OCI-M2 (cell line): ENCODE results near the gene RAPGEF2.
"Not testable (repeated sequence)": the region's sequence is repeated elsewhere in the genome, so short reads cannot be mapped to it uniquely, and the experiment has no call there.

Source experiments
- DNase-seq: peaks from one replicate; lab custom pipeline; 2025; ENCODE audit not compliant: unreplicated experiment; lab: John Stamatoyannopoulos, UW

The RAPGEF2 gene

DNA sequence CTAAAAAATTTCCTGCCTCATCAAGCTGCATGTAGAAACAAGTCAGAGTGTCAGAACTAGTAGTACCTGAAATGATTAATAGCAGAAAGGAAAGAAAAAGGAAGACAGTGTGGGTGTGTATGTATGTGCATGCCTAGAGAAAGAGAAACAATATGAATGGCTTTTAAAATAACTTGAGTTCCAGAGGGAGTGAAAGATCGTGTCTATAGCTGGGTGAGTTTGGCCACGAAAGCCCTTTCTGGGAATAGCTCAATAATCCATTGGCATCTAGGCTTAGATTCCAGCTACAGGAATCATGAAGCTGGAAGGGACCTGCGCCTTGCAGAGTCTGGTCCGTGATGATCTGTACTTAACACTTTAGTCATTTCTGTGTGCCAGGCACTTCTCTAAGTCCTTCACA is 195.6 kb downstream of the RAPGEF2 start:
- DNase-seq: no peak

DNA sequence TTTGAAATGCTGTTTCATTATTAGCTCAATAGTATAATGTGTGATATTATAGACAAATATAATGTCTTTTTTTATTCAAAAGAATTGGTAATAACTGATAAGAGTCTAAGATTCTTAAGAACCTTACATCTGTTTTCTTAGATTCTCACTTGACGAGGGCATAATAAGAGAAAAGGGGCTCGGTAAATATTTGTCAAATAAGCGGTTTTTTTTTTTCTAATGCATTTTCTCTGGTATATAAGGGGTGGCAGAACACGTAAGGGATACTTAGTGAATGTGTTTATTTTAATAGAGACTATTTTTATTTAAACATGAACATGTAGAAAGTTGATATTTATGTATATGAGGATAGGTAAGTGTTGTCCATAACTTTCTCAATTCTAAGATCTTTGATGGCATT is 200.6 kb downstream of the RAPGEF2 start:
- no peak for DNase-seq

DNA sequence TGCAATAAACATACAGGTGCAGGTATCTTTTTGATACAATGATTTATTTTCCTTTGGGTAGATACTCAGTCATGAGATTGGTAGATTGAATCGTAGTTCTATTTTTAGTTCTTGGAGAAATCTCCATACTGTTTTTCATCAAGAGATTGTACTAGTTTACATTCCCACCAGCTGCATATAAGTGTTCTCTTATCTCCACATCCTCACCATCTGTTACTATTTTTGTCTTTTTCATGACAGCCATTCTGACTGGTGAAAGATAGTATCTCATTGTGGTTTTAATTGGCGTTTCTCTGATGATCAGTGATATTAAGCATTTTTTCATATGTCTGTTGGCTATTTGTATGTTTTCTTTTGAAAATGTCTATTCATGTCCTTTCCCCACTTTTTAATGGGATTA is 202.2 kb downstream of the RAPGEF2 start:
- DNase-seq: no peak

DNA sequence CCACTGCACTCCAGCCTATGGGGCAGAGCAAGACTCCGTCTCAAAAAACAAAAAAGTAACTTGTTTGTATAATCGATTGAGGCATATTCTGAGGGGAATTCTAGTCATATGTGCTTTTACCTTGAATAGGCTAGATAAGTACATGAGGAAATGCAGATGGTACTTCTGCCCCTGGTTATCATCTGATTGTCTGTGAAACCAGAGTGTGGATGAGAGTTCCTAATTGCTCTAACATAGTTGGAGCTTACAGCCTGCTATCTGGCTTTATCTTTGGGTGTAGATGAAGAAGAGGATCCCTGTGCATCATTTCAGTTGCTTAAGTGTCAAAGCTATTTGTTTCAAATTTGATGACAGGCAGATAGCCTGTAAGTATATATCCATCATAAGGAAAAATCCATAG is 205.1 kb downstream of the RAPGEF2 start:
- no peak for DNase-seq

DNA sequence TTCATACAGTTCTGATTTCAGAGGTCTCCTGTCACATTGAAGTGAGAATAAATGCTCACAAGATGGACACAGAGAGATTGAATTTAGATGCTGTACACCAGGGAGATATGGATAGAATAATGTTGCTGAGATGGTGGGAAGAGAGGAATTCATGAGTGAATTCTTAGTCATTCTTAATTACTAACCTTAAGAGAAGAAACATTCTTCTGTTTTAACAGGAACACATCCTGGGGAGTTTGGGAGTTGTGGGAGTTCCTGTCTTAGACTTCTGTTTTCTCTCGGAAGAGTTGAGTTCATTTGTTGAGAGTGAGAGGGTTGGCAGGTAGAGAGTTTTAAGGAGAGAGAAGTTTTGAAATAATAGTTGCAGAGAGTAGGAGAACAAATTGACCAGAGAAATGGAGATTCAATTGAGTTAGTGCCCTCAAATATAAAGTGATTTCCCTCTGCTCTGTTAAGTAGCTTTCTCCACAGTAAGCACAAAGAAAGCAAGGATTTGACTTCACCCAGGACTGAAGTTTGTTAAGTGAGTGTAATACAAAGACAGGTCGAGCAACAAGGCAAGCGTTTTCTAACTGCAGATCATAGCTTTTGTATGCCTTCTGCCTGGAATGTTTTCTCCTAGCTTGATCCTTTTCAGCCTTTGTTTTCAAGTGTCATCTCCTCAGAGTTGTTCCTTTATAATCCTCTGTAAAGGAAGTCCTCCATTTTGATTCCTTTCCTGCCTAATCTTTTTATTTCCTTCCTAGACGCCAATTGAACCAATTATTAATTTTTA is 205.9 kb downstream of the RAPGEF2 start:
- no peak for DNase-seq

DNA sequence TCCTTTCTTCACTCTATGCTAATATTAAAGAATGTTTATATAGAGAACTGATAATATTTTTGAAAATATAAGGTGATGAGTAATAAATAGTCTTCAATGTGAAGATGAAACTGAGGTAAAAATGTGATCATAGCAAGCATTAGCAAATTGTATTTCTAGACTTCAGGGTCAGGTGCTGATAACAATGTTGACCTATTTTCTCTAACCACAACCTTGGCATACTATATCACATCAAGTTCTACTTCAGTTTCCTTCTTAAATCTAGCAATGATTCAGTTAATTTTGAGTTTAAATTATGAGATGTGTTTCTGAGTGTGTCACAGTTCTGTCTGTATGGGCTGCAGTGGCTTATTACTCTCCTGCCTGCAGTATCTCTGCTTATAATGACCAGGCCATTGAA is 209.4 kb downstream of the RAPGEF2 start:
- no peak for DNase-seq

DNA sequence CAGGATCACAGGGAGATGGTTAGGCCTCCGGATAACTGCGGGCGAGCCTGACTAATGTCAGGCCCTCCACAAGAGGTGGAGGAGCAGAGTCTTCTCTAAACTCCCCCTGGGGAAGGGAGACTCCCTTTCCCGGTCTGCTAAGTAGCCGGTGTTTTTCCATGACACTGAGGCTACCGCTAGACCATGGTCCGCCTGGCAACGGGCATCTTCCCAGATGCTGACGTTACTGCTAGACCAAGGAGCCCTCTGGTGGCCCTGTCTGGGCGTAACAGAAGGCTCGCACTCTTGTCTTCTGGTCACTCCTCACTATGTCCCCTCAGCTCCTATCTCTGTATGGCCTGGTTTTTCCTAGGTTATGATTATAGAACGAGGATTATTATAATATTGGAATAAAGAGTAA is 213.0 kb downstream of the RAPGEF2 start:
- DNase-seq: not testable (repeated sequence)

DNA sequence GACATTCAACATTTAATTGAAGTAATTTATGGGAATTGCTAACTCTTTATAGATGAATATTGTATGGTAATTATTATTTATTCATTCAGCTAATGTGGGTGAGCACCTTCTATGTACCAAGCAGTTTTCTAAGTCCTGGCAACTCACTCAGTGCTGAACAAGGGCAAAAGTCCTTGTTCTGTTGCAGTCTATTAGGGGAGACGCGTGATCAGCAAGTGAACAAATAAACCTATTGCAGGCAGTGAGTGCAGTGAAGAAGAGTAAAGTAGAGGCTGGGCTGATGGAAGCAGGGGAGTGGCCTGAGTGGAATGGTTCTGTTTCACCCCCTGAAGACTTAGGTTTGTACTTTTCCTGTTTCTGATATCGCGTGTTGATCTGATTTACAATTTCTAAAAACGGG is 214.3 kb downstream of the RAPGEF2 start:
- DNase-seq: no peak

DNA sequence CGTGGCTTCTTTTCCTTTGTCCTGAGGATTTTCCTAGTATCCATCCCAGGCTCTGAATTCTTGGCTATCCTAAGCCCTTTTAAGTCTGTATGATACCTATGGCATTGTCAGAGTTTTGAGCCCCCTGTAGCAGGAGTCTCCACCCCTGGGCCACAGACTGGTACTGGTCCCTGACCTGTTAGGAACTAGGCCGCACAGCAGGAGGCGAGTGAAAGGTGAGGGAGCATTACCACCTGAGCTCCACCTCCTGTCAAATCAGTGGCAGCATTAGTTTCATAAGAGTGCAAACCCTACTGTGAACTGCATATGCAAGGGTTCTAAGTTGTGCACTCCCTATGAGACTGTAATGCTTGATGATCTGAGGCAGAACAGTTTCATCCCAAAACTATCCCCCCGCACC is 216.1 kb downstream of the RAPGEF2 start:
- DNase-seq: no peak

DNA sequence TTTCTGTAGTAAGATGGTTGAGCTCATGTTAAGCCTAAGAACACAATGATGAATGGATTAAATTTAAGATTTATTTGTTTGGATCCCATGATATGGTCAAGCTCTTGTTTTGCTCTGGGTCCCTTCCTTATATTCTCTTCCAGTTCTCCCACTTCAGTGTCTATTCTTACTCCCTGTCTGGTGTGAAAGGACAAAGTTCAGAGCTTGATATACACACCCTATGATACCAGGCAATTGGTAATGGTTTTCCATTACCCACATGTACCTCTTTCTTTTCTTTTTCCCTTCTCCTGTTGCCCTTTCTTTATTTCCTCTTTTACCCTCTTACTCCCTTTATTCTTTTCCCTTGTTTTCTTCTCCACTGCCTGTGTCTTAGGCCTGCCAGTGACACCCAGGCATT is 223.6 kb downstream of the RAPGEF2 start:
- DNase-seq: no peak

DNA sequence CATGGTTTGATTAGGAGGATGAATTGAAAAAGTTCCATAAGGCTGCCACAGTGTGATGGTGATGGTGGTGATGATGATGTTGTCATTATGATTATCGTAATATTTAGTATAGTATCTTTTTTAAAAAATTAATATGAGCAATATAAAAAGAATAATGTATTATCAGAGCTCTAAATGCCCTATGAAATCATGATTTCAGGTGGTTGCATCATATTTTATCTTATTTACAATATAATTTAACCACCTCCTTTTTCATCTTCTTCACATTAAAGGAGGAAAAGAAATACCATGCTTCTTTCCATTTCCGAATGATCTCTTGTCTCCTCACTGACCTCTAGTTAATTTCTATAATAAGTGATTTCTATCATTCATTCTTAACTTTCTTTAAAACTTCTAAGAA is 225.9 kb downstream of the RAPGEF2 start:
- DNase-seq: no peak

DNA sequence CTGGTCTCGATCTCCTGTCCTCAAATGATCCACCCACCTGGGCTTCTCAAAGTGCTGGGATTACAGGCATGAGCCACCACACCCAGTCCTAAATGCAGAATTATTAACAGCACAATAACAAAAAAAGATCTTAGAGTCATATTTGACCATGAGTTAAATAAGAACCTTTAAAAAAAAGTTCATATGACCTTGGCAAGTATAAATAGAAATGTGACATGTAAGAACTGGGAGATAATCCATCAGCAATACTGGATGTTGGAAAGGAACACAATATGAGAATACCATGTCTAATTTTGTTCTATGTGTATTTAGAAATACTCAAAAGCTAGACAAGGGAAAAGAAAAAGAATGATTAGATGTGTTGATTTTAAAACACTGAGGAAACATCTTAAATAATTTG is 231.6 kb downstream of the RAPGEF2 start:
- DNase-seq: no peak

DNA sequence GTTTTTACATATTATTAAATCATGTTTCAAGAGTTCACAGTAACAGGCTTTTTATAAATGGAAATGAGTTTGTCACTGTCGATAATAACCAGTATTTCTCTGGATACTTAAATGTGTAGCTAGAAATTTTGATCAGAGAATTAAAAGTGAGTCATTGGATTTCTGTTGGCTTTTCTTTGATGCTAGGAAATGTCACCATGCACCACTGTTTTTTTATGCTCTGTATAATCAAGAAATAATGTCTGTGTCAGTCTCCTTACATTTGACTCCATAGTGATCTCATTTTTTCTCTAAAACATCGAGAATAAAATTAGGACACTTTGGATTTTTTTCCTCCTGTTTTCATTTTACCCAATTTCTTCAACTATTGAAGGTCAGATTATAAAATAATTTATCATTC is 234.2 kb downstream of the RAPGEF2 start:
- DNase-seq: no peak

DNA sequence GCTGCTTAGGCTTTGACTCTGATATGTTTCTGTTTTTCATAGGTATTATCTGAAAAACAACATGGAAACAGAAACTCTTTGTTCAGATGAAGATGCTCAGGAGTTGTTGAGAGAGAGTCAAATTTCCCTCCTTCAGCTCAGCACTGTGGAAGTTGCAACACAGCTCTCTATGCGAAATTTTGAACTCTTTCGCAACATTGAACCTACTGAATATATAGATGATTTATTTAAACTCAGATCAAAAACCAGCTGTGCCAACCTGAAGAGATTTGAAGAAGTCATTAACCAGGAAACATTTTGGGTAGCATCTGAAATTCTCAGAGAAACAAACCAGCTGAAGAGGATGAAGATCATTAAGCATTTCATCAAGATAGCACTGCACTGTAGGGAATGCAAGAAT is 238.6 kb downstream of the RAPGEF2 start:
- DNase-seq: no peak

DNA sequence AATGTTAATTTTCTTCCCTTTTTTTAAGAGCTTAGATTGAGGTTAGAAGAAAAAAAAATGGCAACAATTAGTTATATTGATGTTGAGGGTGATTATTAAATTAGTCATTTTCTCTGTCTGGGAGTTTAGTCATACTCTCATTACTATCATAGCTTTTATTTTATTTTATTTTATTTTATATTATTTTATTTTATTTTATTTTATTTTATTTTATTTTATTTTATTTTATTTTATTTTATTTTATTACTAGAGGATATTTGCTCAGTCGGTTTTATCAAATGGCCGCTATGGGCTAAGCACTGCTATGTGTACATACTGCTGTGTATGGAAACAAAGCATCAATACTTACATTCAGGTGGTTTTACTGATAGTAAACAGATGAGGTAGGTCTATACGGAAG is 239.5 kb downstream of the RAPGEF2 start:
- DNase-seq: no peak

DNA sequence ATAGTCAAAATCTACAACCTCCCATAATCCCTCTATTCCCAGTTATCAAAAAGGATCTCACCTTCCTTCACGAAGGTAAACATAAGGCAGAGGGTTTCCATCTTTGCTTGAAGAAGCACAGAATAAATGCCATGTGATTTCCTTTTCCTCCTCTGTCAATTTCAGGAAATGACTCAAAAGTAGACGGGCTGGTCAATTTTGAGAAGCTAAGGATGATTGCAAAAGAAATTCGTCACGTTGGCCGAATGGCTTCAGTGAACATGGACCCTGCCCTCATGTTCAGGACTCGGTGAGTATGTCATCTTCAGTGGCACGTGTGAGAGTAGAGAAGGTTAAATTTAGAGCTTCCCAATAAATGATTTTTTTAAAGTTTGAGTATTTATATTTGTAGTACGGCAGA is 240.2 kb downstream of the RAPGEF2 start:
- no peak for DNase-seq

DNA sequence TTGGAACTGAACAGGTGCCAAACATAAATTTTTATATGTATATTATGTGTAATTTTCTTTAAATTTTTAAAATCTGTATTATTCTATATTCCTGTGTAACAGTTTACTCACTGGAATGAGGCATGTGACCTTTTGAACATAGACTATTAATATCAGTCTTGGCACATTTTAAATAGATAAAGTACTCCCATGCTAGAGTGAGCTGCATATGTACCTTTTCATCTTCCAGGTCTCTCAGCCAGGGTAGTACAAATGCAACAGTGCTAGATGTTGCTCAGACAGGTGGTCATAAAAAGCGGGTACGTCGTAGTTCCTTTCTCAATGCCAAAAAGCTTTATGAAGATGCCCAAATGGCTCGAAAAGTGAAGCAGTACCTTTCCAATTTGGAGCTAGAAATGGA is 242.0 kb downstream of the RAPGEF2 start:
- no peak for DNase-seq

DNA sequence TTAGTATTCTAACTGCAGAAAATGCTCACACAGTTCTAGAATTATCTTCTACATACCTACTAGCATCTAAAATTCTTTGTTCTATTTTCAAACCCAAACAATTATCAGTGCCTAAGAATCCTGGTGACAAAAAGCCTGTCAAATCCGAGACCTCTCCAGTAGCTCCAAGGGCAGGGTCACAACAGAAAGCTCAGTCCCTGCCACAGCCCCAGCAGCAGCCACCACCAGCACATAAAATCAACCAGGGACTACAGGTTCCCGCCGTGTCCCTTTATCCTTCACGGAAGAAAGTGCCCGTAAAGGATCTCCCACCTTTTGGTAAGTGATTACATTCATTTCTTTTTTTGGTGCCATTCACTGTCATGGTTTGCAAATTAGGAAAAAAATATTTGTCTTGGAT is 243.8 kb downstream of the RAPGEF2 start:
- DNase-seq: no peak

DNA sequence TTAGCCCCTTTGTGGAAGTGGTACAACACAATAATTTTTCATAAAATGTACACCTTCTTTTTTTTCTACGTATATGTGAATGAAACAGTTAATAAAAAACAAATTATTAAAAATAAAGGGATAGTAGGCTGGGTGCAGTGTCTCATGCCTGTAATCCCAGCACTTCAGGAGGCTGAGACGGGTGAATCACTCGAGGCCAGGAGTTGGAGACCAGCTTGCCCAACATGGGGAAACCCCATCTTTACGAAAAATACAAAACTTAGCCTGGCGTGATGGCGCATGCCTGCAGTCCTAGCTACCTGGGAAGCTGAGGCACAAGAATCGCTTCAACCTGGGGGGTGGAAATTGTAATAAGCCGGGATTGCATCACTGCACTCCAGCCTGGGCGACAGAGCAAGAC is 244.9 kb downstream of the RAPGEF2 start:
- DNase-seq: no peak

DNA sequence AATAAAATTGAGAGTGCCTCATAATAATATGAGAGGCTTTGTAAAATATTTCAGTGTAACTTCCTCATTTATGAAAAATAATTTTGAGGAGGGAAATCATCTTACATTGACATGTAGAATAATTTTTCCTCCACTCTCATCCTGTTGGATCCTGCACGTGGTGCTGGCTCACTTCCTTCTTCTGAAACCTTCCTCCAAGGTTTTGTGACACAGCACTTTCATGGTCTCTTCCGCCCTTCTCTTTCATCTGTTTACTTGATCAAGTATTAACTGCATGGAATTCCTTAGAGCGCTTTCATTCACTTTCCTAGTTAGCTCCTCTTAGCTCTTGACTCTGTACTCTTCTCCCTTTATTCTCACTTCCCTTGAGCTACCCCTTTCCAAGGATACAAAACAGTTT is 246.5 kb downstream of the RAPGEF2 start:
- no peak for DNase-seq

DNA sequence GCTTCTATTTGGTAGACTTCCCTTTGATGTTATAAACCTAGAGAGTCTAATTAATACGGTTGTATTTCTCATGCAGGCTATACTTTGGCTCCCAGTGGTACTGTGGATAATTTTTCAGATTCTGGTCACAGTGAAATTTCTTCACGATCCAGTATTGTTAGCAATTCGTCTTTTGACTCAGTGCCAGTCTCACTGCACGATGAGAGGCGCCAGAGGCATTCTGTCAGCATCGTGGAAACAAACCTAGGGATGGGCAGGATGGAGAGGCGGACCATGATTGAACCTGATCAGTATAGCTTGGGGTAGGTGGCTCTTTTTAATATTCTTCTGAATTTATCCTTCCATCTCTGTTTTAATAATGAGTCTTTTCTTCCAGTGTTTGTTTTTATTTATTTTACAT is 249.7 kb downstream of the RAPGEF2 start:
- DNase-seq: no peak

DNA sequence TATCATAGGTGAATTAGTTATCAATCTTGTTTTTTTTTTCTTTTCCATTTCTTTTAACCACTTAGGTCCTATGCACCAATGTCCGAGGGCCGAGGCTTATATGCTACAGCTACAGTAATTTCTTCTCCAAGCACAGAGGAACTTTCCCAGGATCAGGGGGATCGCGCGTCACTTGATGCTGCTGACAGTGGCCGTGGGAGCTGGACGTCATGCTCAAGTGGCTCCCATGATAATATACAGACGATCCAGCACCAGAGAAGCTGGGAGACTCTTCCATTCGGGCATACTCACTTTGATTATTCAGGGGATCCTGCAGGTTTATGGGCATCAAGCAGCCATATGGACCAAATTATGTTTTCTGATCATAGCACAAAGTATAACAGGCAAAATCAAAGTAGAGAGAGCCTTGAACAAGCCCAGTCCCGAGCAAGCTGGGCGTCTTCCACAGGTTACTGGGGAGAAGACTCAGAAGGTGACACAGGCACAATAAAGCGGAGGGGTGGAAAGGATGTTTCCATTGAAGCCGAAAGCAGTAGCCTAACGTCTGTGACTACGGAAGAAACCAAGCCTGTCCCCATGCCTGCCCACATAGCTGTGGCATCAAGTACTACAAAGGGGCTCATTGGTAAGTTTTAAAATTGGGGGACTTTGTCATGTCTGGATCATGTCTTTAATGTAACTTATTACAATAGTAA is 250.7 kb downstream of the RAPGEF2 start:
- DNase-seq: no peak

DNA sequence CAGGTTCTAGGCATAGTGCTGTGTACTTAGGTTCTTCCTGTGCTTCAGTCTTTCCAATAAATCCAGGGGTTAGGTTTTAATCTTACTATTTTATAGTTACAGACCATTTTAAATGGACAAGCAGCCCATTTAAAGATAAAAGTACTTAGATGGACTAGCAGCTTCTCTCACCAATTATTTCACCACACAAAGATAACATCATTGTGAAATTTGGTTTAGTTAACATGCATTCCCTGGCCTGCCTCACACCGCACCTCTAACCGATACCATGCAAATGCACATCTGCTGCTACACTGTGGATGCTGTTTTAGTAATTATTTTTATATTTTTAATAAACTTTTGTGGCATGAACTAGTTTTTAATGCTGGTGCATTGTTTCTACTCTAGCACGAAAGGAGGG is 252.6 kb downstream of the RAPGEF2 start:
- no peak for DNase-seq
